Common myeloid progenitor, CD34-positive (primary cell): ENCODE results near the gene KIAA1958.

Experiments
- CTCF ChIA-PET: fragments of 350-600 bp; sonication (Branson Sonifier 250); formaldehyde crosslinking; loops from one replicate; lab custom pipeline; 2021; ENCODE audit warnings: antibody characterized with exemption; lab: Charles Lee
- POLR2A ChIA-PET: fragments of 350-600 bp; sonication (Branson Sonifier 250); formaldehyde crosslinking; loops from one replicate; lab custom pipeline; 2021; ENCODE audit warnings: antibody characterized with exemption; lab: Charles Lee
- DNase-seq, 3 donors: peaks; one replicate each; pipeline versions ENCODE4 v3.0.0 to v3.0.0-alpha.2; 2013
- H3K27ac ChIP-seq, 2 experiments: 1 replicate in 1 of 2; 2 replicates in 1 of 2; pipeline ENCODE4 v1.7.0; 2013; ENCODE audit warnings: inconsistent platforms in 2 of 2, low read length in 2 of 2, mild to moderate bottlenecking in 2 of 2, low read depth in 1 of 2, moderate library complexity in 1 of 2; ENCODE audit not compliant: severe bottlenecking in 2 of 2, insufficient read depth in 1 of 2, poor library complexity in 1 of 2
- H3K27me3 ChIP-seq, 5 experiments: replicated peaks in 2 of 5; 1 replicate in 3 of 5; 2 replicates in 2 of 5; pipeline versions ENCODE4 v1.6.1 to v1.7.0; 2013; ENCODE audit warnings: low read length in 4 of 5, mild to moderate bottlenecking in 2 of 5, moderate library complexity in 2 of 5, inconsistent platforms in 1 of 5; ENCODE audit not compliant: insufficient read depth in 5 of 5, control insufficient read depth in 4 of 5
- H3K36me3 ChIP-seq, 4 experiments: 1 replicate in 2 of 4; 2 replicates in 2 of 4; pipeline versions ENCODE4 v1.6.1 to v1.7.0; 2013; ENCODE audit warnings: low read length in 3 of 4, control low read depth in 1 of 4, mild to moderate bottlenecking in 1 of 4; ENCODE audit not compliant: control insufficient read depth in 4 of 4, insufficient read depth in 4 of 4
- H3K4me1 ChIP-seq, 4 experiments: 1 replicate in 3 of 4; 2 replicates in 1 of 4; pipeline versions ENCODE4 v1.6.1 to v1.7.1; 2013; ENCODE audit warnings: low read length in 3 of 4, mild to moderate bottlenecking in 3 of 4, control low read depth in 1 of 4, inconsistent platforms in 1 of 4, moderate library complexity in 1 of 4; ENCODE audit not compliant: control insufficient read depth in 4 of 4, insufficient read depth in 4 of 4; ENCODE audit errors: control extremely low read depth in 1 of 4
- H3K4me3 ChIP-seq, 7 experiments: 1 replicate in 4 of 7; 2 replicates in 3 of 7; pipeline versions ENCODE4 v1.5.1 to v1.7.0; 2013; ENCODE audit warnings: mild to moderate bottlenecking in 7 of 7, low read length in 6 of 7, moderate library complexity in 6 of 7, inconsistent platforms in 2 of 7, low read depth in 2 of 7, control low read depth in 1 of 7; ENCODE audit not compliant: insufficient read depth in 4 of 7, control insufficient read depth in 1 of 7; ENCODE audit errors: extremely low read depth in 1 of 7
- H3K9me3 ChIP-seq, 5 experiments: 1 replicate in 4 of 5; 2 replicates in 1 of 5; pipeline versions ENCODE4 v1.6.1 to v1.7.1; 2013; ENCODE audit warnings: low read length in 4 of 5, mild to moderate bottlenecking in 2 of 5, inconsistent platforms in 1 of 5, low read depth in 1 of 5, moderate library complexity in 1 of 5; ENCODE audit not compliant: control insufficient read depth in 4 of 5, insufficient read depth in 2 of 5; ENCODE audit errors: control extremely low read depth in 1 of 5
- WGBS: methylation state at CpG from one replicate; pipeline ENCODE4 v1.1.5; 2013; ENCODE audit not compliant: insufficient coverage; 5-methylcytosine and 5-hydroxymethylcytosine counted together

Gene KIAA1958

GRCh38 chr9:112487008-112487798 is 576 bp downstream of the KIAA1958 start:
- DNase-seq, result peak; percentile 42 to 75 (median 67)
- peak overlapping the region in 1 of 2 experiments; percentile 56 for H3K27ac ChIP-seq

GRCh38 chr9:112487799-112488340 is 1.2 kb downstream of the KIAA1958 start:
- Histone ChIP-seq H3K4me1 (peaks cover 6 to 36% (median 13%) of the 10 kb centered on the region in 4 experiments), H3K27me3 (peaks cover 0 to 5% (median 0%) of the 10 kb centered on the region in 5 experiments), H3K9me3 (peaks cover 0 to under 1% (median 0%) of the 10 kb centered on the region in 5 experiments), H3K27ac (no peak overlapping the region), H3K4me3 (peak overlapping the region; percentile 60 to 91 (median 82)), H3K36me3 (peaks cover 2 to 8% (median 3%) of the 10 kb centered on the region in 4 experiments)
- WGBS, result 27% methylated on average over 8 of the region's 11 CpGs
- no peak for DNase-seq
- POLR2A ChIA-PET, result no interaction called here
- CTCF ChIA-PET, result interaction anchor here (0.9 kb wide), 1 partner anchor 46 kb away, joined by 3 read pairs; no protein-coding TSS in a partner anchor

More at GRCh38 chr9:112487008-112487798, 576 bp downstream of the KIAA1958 start:
- CTCF ChIA-PET, result interaction anchor here (0.7 to 0.9 kb wide), 2 partner anchors 11 to 45 kb away, joined by 3 read pairs; no protein-coding TSS in a partner anchor
- Histone ChIP-seq H3K4me3 (peak overlapping the region; percentile 60 to 91 (median 82)), H3K27me3 (peaks cover 0 to 5% (median 0%) of the 10 kb centered on the region in 5 experiments), H3K9me3 (no peaks in the 10 kb centered on the region), H3K4me1 (peaks cover 6 to 36% (median 13%) of the 10 kb centered on the region in 4 experiments), H3K36me3 (peaks cover 0 to 4% (median under 1%) of the 10 kb centered on the region in 4 experiments)
- POLR2A ChIA-PET, result interaction anchor here (0.5 to 1.6 kb wide), 2 partner anchors 44 to 107 kb away, joined by 3 to 4 read pairs; partner anchors contain the start of gene HSDL2
- 0% methylated on average over 25 of the region's 80 CpGs for WGBS

- DNase-seq, result no peak
Measured at GRCh38 chr9:112489039-112489546, 2.5 kb downstream of the KIAA1958 start.

GRCh38 chr9:112489876-112490666 is 3.4 kb downstream of the KIAA1958 start:
- peaks cover 4 to 22% (median 11%) of the 10 kb centered on the region in 5 experiments for H3K9me3 ChIP-seq
- DNase-seq, result no peak
- no peak overlapping the region for H3K4me3 ChIP-seq
- ChIA-PET CTCF (interaction anchor here (1.2 kb wide), 1 partner anchor 396 kb away, joined by 4 read pairs; no protein-coding TSS in a partner anchor), POLR2A (no interaction called here)
- peaks cover 0 to 5% (median 0%) of the 10 kb centered on the region in 5 experiments for H3K27me3 ChIP-seq
- H3K27ac ChIP-seq, result no peak overlapping the region
- peaks cover 6 to 36% (median 13%) of the 10 kb centered on the region in 4 experiments for H3K4me1 ChIP-seq
- 100% methylated on average over 1 of the region's 4 CpGs for WGBS
- H3K36me3 ChIP-seq, result peaks cover 5 to 25% (median 12%) of the 10 kb centered on the region in 4 experiments

More at GRCh38 chr9:112489039-112489546, 2.5 kb downstream of the KIAA1958 start:
- CTCF ChIA-PET, result no interaction called here
- H3K27ac ChIP-seq, result no peak overlapping the region
- WGBS, result 100% methylated on average over 3 of the region's 5 CpGs
- no peak overlapping the region for H3K4me3 ChIP-seq
- peaks cover 5 to 17% (median 8%) of the 10 kb centered on the region in 4 experiments for H3K36me3 ChIP-seq
- H3K4me1 ChIP-seq, result peaks cover 6 to 36% (median 13%) of the 10 kb centered on the region in 4 experiments
- peaks cover 0 to 5% (median 0%) of the 10 kb centered on the region in 5 experiments for H3K27me3 ChIP-seq
- POLR2A ChIA-PET, result no interaction called here
- peaks cover 0 to 12% (median 8%) of the 10 kb centered on the region in 5 experiments for H3K9me3 ChIP-seq

DNA sequence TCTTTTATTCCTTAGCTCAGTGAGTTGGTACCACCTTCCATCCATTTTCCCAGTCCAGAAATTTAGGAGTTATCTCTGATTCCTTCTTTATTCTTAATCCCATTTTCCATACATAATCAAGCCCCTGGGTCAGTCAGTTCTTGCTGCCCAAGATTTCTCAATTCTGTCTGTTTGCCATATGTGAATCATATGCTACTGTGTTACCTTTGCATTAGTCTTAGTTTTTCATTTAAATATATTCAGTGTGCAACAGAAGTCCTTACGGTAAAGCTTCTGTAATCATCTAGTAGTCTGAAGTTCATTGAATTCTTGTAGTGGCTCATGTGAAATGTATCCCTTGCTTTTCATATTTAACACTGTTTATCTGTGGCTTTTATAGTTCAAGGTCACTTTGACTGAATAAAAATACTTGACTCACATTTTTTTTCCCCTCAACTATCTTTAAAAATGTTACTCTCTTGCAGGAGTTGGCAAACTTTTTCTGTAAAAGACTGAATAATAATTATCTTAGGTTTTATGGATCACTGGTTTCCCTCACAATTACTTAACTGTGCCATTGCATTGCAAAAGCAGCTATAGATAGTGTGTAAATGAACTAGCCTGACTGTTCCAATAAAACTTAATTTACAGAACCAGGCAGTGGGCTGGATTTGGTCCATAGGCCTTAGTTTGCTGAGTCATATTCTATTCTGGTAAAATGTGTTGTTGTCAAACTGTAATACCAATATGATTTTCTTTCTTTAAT is 6.9 kb downstream of the KIAA1958 start:
- DNase-seq, result no peak
- peaks cover 0 to 16% (median 0%) of the 10 kb centered on the region in 4 experiments for H3K4me1 ChIP-seq
- POLR2A ChIA-PET, result no interaction called here
- peaks cover 4 to 33% (median 11%) of the 10 kb centered on the region in 5 experiments for H3K9me3 ChIP-seq
- peaks cover 6 to 26% (median 14%) of the 10 kb centered on the region in 4 experiments for H3K36me3 ChIP-seq
- no peak overlapping the region for H3K4me3 ChIP-seq
- peaks cover 0 to 2% (median 0%) of the 10 kb centered on the region in 5 experiments for H3K27me3 ChIP-seq
- no CpG with 5 or more reads among the region's 1 CpG for WGBS
- CTCF ChIA-PET, result no interaction called here
- no peak overlapping the region for H3K27ac ChIP-seq

DNA sequence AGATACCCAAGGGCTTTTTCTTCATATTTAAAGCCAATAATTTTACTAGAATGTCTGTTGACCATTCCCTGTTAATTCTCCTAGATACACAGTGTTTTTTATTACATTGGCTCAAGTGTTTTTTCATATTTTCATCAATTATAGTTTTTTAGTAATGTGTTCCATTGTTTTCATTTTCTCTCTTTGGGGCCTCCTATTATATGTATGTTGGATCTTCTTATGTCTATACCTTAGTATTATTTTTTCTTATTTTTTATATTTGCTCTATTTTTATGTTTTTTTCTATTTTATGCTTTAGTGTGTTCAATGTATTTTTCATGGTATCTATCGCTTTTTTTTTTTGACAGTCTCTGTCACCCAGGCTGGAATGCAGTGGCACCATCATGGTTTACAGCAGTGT is 7.5 kb downstream of the KIAA1958 start:
- H3K27ac ChIP-seq, result no peak overlapping the region
- peaks cover 0 to 2% (median 0%) of the 10 kb centered on the region in 5 experiments for H3K27me3 ChIP-seq
- H3K36me3 ChIP-seq, result peaks cover 6 to 26% (median 14%) of the 10 kb centered on the region in 4 experiments
- H3K9me3 ChIP-seq, result peaks cover 4 to 33% (median 11%) of the 10 kb centered on the region in 5 experiments
- H3K4me3 ChIP-seq, result no peak overlapping the region
- ChIA-PET CTCF (no interaction called here), POLR2A (no interaction called here)
- 100% methylated on average over 1 of the region's 1 CpG for WGBS
- peaks cover 0 to 10% (median 0%) of the 10 kb centered on the region in 4 experiments for H3K4me1 ChIP-seq
- peak in 2 of 3 donors; percentile 9 to 28 for DNase-seq
